ENCODE data around the gene FAM117B.

FAM117B gene

GRCh38 chr2:202754936-202755335 lies 120.2 kb downstream of the FAM117B start:
- Histone ChIP-seq H3K9ac (ENCODE audit: low read length) (no peak overlapping the region), H3K27me3 (ENCODE audit: control insufficient read depth, insufficient read depth, low read length) (no peaks in the 10 kb centered on the region), H3K4me3 (ENCODE audit: low read length) (no peak overlapping the region), H3K27ac (ENCODE audit: low read depth, low read length) (no peak overlapping the region), H3K36me3 (ENCODE audit: control insufficient read depth, insufficient read depth, low read length) (peaks cover 5% of the 10 kb centered on the region), H3K4me1 (ENCODE audit: control insufficient read depth, insufficient read depth, low read length) (no peaks in the 10 kb centered on the region)

- Histone ChIP-seq H3K27ac (ENCODE audit: low read depth, low read length) (no peak overlapping the region), H3K9ac (ENCODE audit: low read length) (no peak overlapping the region), H3K27me3 (ENCODE audit: control insufficient read depth, insufficient read depth, low read length) (no peaks in the 10 kb centered on the region), H3K4me3 (ENCODE audit: low read length) (no peak overlapping the region), H3K4me1 (ENCODE audit: control insufficient read depth, insufficient read depth, low read length) (no peaks in the 10 kb centered on the region), H3K36me3 (ENCODE audit: control insufficient read depth, insufficient read depth, low read length) (peaks cover 5% of the 10 kb centered on the region)
Observed at GRCh38 chr2:202756598-202756997, 121.8 kb downstream of the FAM117B start.

GRCh38 chr2:202757339-202757738 lies 122.6 kb downstream of the FAM117B start:
- Histone ChIP-seq H3K9ac (ENCODE audit: low read length) (no peak overlapping the region), H3K4me1 (ENCODE audit: control insufficient read depth, insufficient read depth, low read length) (no peaks in the 10 kb centered on the region), H3K4me3 (ENCODE audit: low read length) (no peak overlapping the region), H3K27me3 (ENCODE audit: control insufficient read depth, insufficient read depth, low read length) (no peaks in the 10 kb centered on the region), H3K36me3 (ENCODE audit: control insufficient read depth, insufficient read depth, low read length) (peaks cover 5% of the 10 kb centered on the region), H3K27ac (ENCODE audit: low read depth, low read length) (no peak overlapping the region)

GRCh38 chr2:202758128-202758527 lies 123.4 kb downstream of the FAM117B start:
- H3K36me3 ChIP-seq (ENCODE audit: control insufficient read depth, insufficient read depth, low read length) = peaks cover 5% of the 10 kb centered on the region
- H3K4me1 ChIP-seq (ENCODE audit: control insufficient read depth, insufficient read depth, low read length) = no peaks in the 10 kb centered on the region
- H3K4me3 ChIP-seq (ENCODE audit: low read length) = no peak overlapping the region
- H3K27ac ChIP-seq (ENCODE audit: low read depth, low read length) = no peak overlapping the region
- H3K27me3 ChIP-seq (ENCODE audit: control insufficient read depth, insufficient read depth, low read length) = no peaks in the 10 kb centered on the region
- no peak overlapping the region for H3K9ac ChIP-seq (ENCODE audit: low read length)

- H3K4me1 ChIP-seq (ENCODE audit: control insufficient read depth, insufficient read depth, low read length) = no peaks in the 10 kb centered on the region
- no peak overlapping the region for H3K27ac ChIP-seq (ENCODE audit: low read depth, low read length)
- no peak overlapping the region for H3K9ac ChIP-seq (ENCODE audit: low read length)
- no peak overlapping the region for H3K4me3 ChIP-seq (ENCODE audit: low read length)
- no peaks in the 10 kb centered on the region for H3K27me3 ChIP-seq (ENCODE audit: control insufficient read depth, insufficient read depth, low read length)
- peaks cover 5% of the 10 kb centered on the region for H3K36me3 ChIP-seq (ENCODE audit: control insufficient read depth, insufficient read depth, low read length)
Observed at GRCh38 chr2:202758604-202759003, 123.8 kb downstream of the FAM117B start.

- Histone ChIP-seq H3K27me3 (ENCODE audit: control insufficient read depth, insufficient read depth, low read length) (no peaks in the 10 kb centered on the region), H3K36me3 (ENCODE audit: control insufficient read depth, insufficient read depth, low read length) (peaks cover 5% of the 10 kb centered on the region), H3K4me1 (ENCODE audit: control insufficient read depth, insufficient read depth, low read length) (no peaks in the 10 kb centered on the region), H3K9ac (ENCODE audit: low read length) (no peak overlapping the region), H3K27ac (ENCODE audit: low read depth, low read length) (no peak overlapping the region), H3K4me3 (ENCODE audit: low read length) (no peak overlapping the region)
Observed at GRCh38 chr2:202760848-202761247, 126.1 kb downstream of the FAM117B start.

GRCh38 chr2:202762556-202762955 lies 127.8 kb downstream of the FAM117B start:
- H3K36me3 ChIP-seq (ENCODE audit: control insufficient read depth, insufficient read depth, low read length) = peaks cover 3% of the 10 kb centered on the region
- H3K4me3 ChIP-seq (ENCODE audit: low read length) = no peak overlapping the region
- H3K27ac ChIP-seq (ENCODE audit: low read depth, low read length) = no peak overlapping the region
- H3K27me3 ChIP-seq (ENCODE audit: control insufficient read depth, insufficient read depth, low read length) = no peaks in the 10 kb centered on the region
- no peak overlapping the region for H3K9ac ChIP-seq (ENCODE audit: low read length)
- no peaks in the 10 kb centered on the region for H3K4me1 ChIP-seq (ENCODE audit: control insufficient read depth, insufficient read depth, low read length)

- Histone ChIP-seq H3K9ac (ENCODE audit: low read length) (no peak overlapping the region), H3K36me3 (ENCODE audit: control insufficient read depth, insufficient read depth, low read length) (no peaks in the 10 kb centered on the region)
Observed at GRCh38 chr2:202763916-202764315, 129.1 kb downstream of the FAM117B start.

GRCh38 chr2:202764991-202765390 lies 130.2 kb downstream of the FAM117B start:
- Histone ChIP-seq H3K36me3 (ENCODE audit: control insufficient read depth, insufficient read depth, low read length) (no peaks in the 10 kb centered on the region), H3K4me1 (ENCODE audit: control insufficient read depth, insufficient read depth, low read length) (no peaks in the 10 kb centered on the region), H3K4me3 (ENCODE audit: low read length) (no peak overlapping the region), H3K27me3 (ENCODE audit: control insufficient read depth, insufficient read depth, low read length) (no peaks in the 10 kb centered on the region), H3K9ac (ENCODE audit: low read length) (no peak overlapping the region), H3K27ac (ENCODE audit: low read depth, low read length) (no peak overlapping the region)

More at GRCh38 chr2:202763916-202764315, 129.1 kb downstream of the FAM117B start:
- Histone ChIP-seq H3K27me3 (ENCODE audit: control insufficient read depth, insufficient read depth, low read length) (no peaks in the 10 kb centered on the region), H3K4me3 (ENCODE audit: low read length) (no peak overlapping the region), H3K27ac (ENCODE audit: low read depth, low read length) (no peak overlapping the region), H3K4me1 (ENCODE audit: control insufficient read depth, insufficient read depth, low read length) (no peaks in the 10 kb centered on the region)

GRCh38 chr2:202765436-202765835 lies 130.7 kb downstream of the FAM117B start:
- no peaks in the 10 kb centered on the region for H3K27me3 ChIP-seq (ENCODE audit: control insufficient read depth, insufficient read depth, low read length)
- no peak overlapping the region for H3K9ac ChIP-seq (ENCODE audit: low read length)
- no peaks in the 10 kb centered on the region for H3K4me1 ChIP-seq (ENCODE audit: control insufficient read depth, insufficient read depth, low read length)
- H3K36me3 ChIP-seq (ENCODE audit: control insufficient read depth, insufficient read depth, low read length) = no peaks in the 10 kb centered on the region
- H3K27ac ChIP-seq (ENCODE audit: low read depth, low read length) = no peak overlapping the region
- no peak overlapping the region for H3K4me3 ChIP-seq (ENCODE audit: low read length)

- Histone ChIP-seq H3K4me1 (ENCODE audit: control insufficient read depth, insufficient read depth, low read length) (no peaks in the 10 kb centered on the region), H3K27ac (ENCODE audit: low read depth, low read length) (no peak overlapping the region), H3K27me3 (ENCODE audit: control insufficient read depth, insufficient read depth, low read length) (no peaks in the 10 kb centered on the region), H3K9ac (ENCODE audit: low read length) (no peak overlapping the region), H3K36me3 (ENCODE audit: control insufficient read depth, insufficient read depth, low read length) (no peaks in the 10 kb centered on the region), H3K4me3 (ENCODE audit: low read length) (no peak overlapping the region)
Observed at GRCh38 chr2:202768273-202768672, 133.5 kb downstream of the FAM117B start.

GRCh38 chr2:202769201-202769600 lies 134.4 kb downstream of the FAM117B start:
- H3K9ac ChIP-seq (ENCODE audit: low read length) = no peak overlapping the region
- no peak overlapping the region for H3K27ac ChIP-seq (ENCODE audit: low read depth, low read length)

GRCh38 chr2:202771336-202771735 lies 136.6 kb downstream of the FAM117B start:
- Histone ChIP-seq H3K4me1 (ENCODE audit: control insufficient read depth, insufficient read depth, low read length) (no peaks in the 10 kb centered on the region), H3K4me3 (ENCODE audit: low read length) (no peak overlapping the region), H3K36me3 (ENCODE audit: control insufficient read depth, insufficient read depth, low read length) (no peaks in the 10 kb centered on the region), H3K9ac (ENCODE audit: low read length) (no peak overlapping the region), H3K27ac (ENCODE audit: low read depth, low read length) (no peak overlapping the region), H3K27me3 (ENCODE audit: control insufficient read depth, insufficient read depth, low read length) (no peaks in the 10 kb centered on the region)

More at GRCh38 chr2:202769201-202769600, 134.4 kb downstream of the FAM117B start:
- Histone ChIP-seq H3K4me1 (ENCODE audit: control insufficient read depth, insufficient read depth, low read length) (no peaks in the 10 kb centered on the region), H3K36me3 (ENCODE audit: control insufficient read depth, insufficient read depth, low read length) (no peaks in the 10 kb centered on the region), H3K27me3 (ENCODE audit: control insufficient read depth, insufficient read depth, low read length) (no peaks in the 10 kb centered on the region), H3K4me3 (ENCODE audit: low read length) (no peak overlapping the region)

Measured in rectal smooth muscle tissue (tissue), 1 donor.